Calu3 (cell line): ENCODE measurements around the gene PCDH9. TPM values are rescaled to one million over a fixed set of nuclear protein-coding genes. Genes with fewer than 3 reads are reported as not detected.

Source experiments
- BruUV-seq: library from RNA; stranded (reverse); fragments of 400-500 nt; replicated peaks from 2 replicates; lab custom pipeline; 2021; lab: Mats Ljungman, UMichigan
- CTCF ChIA-PET: fragments of 300-600 bp; sonication (Branson Sonifier 250); formaldehyde crosslinking; loops from one replicate; lab custom pipeline; 2022; ENCODE audit warnings: antibody characterized with exemption; lab: Charles Lee
- DNase-seq: peaks from one replicate; pipeline ENCODE4 v3.0.0; 2022
- H3K27ac Mint-ChIP-seq: one replicate; pipeline ENCODE4 v1.8.0; 2022; ENCODE audit warnings: mixed read lengths; ENCODE audit not compliant: unreplicated experiment
- H3K27me3 Mint-ChIP-seq: one replicate; pipeline ENCODE4 v1.8.0; 2022; ENCODE audit warnings: mixed read lengths; ENCODE audit not compliant: unreplicated experiment
- H3K36me3 Mint-ChIP-seq: one replicate; pipeline ENCODE4 v1.8.0; 2022; ENCODE audit warnings: mild to moderate bottlenecking, moderate library complexity, mixed read lengths; ENCODE audit not compliant: insufficient read depth, unreplicated experiment
- H3K4me1 Mint-ChIP-seq: one replicate; pipeline ENCODE4 v1.8.0; 2022; ENCODE audit warnings: mild to moderate bottlenecking, low read depth, mixed read lengths; ENCODE audit not compliant: unreplicated experiment
- H3K4me3 Mint-ChIP-seq: one replicate; pipeline ENCODE4 v1.8.0; 2022; ENCODE audit warnings: mild to moderate bottlenecking, low read depth, moderate library complexity, mixed read lengths; ENCODE audit not compliant: unreplicated experiment
- H3K9me3 Mint-ChIP-seq: one replicate; pipeline ENCODE4 v1.8.0; 2022; ENCODE audit warnings: low read depth, mixed read lengths; ENCODE audit not compliant: unreplicated experiment
- CTCF ChIP-seq: fragments of 200-600 bp; IDR thresholded peaks from one replicate; pipeline ENCODE4 v1.8.0; 2022; ENCODE audit warnings: antibody characterized with exemption; ENCODE audit not compliant: unreplicated experiment
- intact Hi-C: fragments of 100-400 bp; cut with micrococcal nuclease; formaldehyde crosslinking; loops from one replicate; pipeline ENCODE4 v1.10.0; 2022; ENCODE audit not compliant: unreplicated experiment
- total RNA-seq: library from RNA; stranded (reverse); gene quantifications from 2 replicates; pipeline ENCODE4 v1.2.3, GENCODE V29; 2022

PCDH9 gene
- total RNA-seq, 1 experiment from 2014 or later = 1.3 TPM

- CTCF ChIA-PET = no interaction called here
- no peak overlapping the region for H3K4me3 Mint-ChIP-seq
- DNase-seq = no peak
- TF ChIP-seq CTCF = no peak
- no peaks in the 10 kb centered on the region for H3K4me1 Mint-ChIP-seq
- intact Hi-C loops = no loop called here
- no peaks in the 10 kb centered on the region for H3K36me3 Mint-ChIP-seq
- no peaks in the 10 kb centered on the region for H3K27me3 Mint-ChIP-seq
- H3K27ac Mint-ChIP-seq = no peak overlapping the region
- no peaks in the 10 kb centered on the region for H3K9me3 Mint-ChIP-seq
- BruUV-seq = no TSS peak
Measured at GRCh38 chr13:67069117-67069767, 160.9 kb downstream of the PCDH9 start.

GRCh38 chr13:67064920-67065319, 165.2 kb downstream of the PCDH9 start:
- Mint-ChIP-seq H3K4me3 (no peak overlapping the region), H3K4me1 (no peaks in the 10 kb centered on the region)
- CTCF ChIA-PET = no interaction called here

GRCh38 chr13:67063036-67063435, 167.1 kb downstream of the PCDH9 start:
- no peak for DNase-seq
- H3K27ac Mint-ChIP-seq = no peak overlapping the region
- H3K4me3 Mint-ChIP-seq = no peak overlapping the region
- no peaks in the 10 kb centered on the region for H3K9me3 Mint-ChIP-seq
- TF ChIP-seq CTCF = no peak
- H3K27me3 Mint-ChIP-seq = no peaks in the 10 kb centered on the region
- intact Hi-C loops = no loop called here
- no peaks in the 10 kb centered on the region for H3K36me3 Mint-ChIP-seq
- CTCF ChIA-PET = no interaction called here
- BruUV-seq = no TSS peak
- no peaks in the 10 kb centered on the region for H3K4me1 Mint-ChIP-seq

More at GRCh38 chr13:67064920-67065319, 165.2 kb downstream of the PCDH9 start:
- intact Hi-C loops = no loop called here
- H3K36me3 Mint-ChIP-seq = no peaks in the 10 kb centered on the region
- no peak for DNase-seq
- TF ChIP-seq CTCF = no peak
- no peaks in the 10 kb centered on the region for H3K27me3 Mint-ChIP-seq
- H3K27ac Mint-ChIP-seq = no peak overlapping the region
- no peaks in the 10 kb centered on the region for H3K9me3 Mint-ChIP-seq
- BruUV-seq = no TSS peak

GRCh38 chr13:67062160-67062559, 168.0 kb downstream of the PCDH9 start:
- H3K4me3 Mint-ChIP-seq = no peak overlapping the region
- no peak for TF ChIP-seq CTCF
- BruUV-seq = no TSS peak
- no peaks in the 10 kb centered on the region for H3K27me3 Mint-ChIP-seq
- CTCF ChIA-PET = no interaction called here
- H3K9me3 Mint-ChIP-seq = no peaks in the 10 kb centered on the region
- no peaks in the 10 kb centered on the region for H3K4me1 Mint-ChIP-seq
- no peak overlapping the region for H3K27ac Mint-ChIP-seq
- DNase-seq = no peak
- no peaks in the 10 kb centered on the region for H3K36me3 Mint-ChIP-seq
- intact Hi-C loops = no loop called here
